ENCODE data around the gene DCLK1. TPM values are rescaled to one million over a fixed set of nuclear protein-coding genes. Genes with fewer than 3 reads are reported as not detected.

Gene DCLK1
- total RNA-seq, 5 donors from 2014 or later (not counting 1 experiment from before 2014, with no cell fraction given): 0.03 to 0.09 TPM; not detected in 3

DNA sequence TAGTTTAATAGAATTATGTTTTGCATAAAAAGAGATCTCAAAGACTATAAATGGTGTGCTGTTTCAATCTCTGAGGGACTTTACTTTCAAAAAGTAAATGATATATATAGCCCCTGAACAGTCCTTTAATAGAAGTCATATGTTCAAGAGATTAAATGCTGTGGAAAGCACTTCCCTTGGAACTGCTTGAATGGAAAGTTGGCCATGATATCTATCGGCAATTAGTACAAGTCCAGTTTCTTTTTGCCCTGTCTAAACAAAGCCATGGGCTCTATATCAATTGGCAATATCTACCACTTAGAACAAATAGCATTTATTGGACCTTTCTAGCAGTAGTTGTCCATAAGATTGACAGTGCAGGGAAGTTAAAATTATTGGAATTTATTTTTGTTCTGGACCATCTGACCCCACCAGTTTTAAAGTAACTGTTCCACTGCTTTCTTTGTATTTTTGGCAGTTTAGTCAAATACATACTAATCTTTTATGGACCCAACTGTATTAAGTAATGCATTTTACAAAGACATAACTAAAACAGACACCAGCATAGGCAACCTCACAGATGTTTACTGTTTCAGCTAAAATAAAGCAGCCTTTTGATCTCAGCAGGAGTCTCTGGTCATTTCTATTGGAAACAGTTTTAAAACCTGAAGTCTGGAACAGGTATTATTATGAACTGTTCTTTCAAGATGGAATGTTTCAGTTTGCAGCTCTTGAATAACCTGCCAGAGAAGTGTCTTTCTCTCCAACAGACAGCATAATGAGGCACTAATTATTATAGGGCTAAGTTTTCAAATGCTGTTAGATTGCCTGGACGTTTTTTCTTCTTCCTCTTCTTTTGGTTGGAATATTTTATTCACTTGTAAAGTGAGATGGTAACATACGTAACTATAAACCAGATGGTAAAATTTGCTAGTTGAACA lies 282.6 kb downstream of the DCLK1 start:
- Mint-ChIP-seq H3K9me3 (peaks cover 0 to 5% (median 4%) of the 10 kb centered on the region in 3 donors), H3K27me3 (peaks cover 0 to under 1% of the 10 kb centered on the region in 2 donors), H3K27ac (no peak overlapping the region), H3K36me3 (no peaks in the 10 kb centered on the region), H3K4me3 (no peak overlapping the region), H3K4me1 (no peaks in the 10 kb centered on the region)
- no peaks in the 10 kb centered on the region for H3K4me1 ChIP-seq (ENCODE audit: control insufficient read depth in 1 of 2, extremely low read depth in 1 of 2, insufficient read depth in 2 of 2, low read length in 2 of 2)
- no peak for ATAC-seq (replicated peaks in 1 of 4)
- no peaks in the 10 kb centered on the region for H3K36me3 ChIP-seq (ENCODE audit: control insufficient read depth in 2 of 2, extremely low read depth in 1 of 2, insufficient read depth in 1 of 2, low read length in 1 of 2)
- no peak for DNase-seq
- H3K27me3 ChIP-seq (replicated peaks in 1 of 2; ENCODE audit: control insufficient read depth in 2 of 2, extremely low read depth in 1 of 2, insufficient read depth in 2 of 2, low read length in 1 of 2): no peaks in the 10 kb centered on the region
- no peak overlapping the region for H3K4me3 ChIP-seq (ENCODE audit: control insufficient read depth in 1 of 2, extremely low read depth in 1 of 2, low read length in 1 of 2)
- POLR2A ChIA-PET: no interaction called here
- CTCF ChIA-PET: no interaction called here
- no peak overlapping the region for H3K27ac ChIP-seq (ENCODE audit: low read length)
- H3K9me3 ChIP-seq: no peaks in the 10 kb centered on the region
- no CpG with 5 or more reads among the region's 3 CpGs for WGBS (ENCODE audit: insufficient coverage)

- ChIA-PET CTCF (no interaction called here), POLR2A (no interaction called here)
- no peak overlapping the region for H3K27ac ChIP-seq (ENCODE audit: low read length)
- DNase-seq: no peak
- no peak overlapping the region for H3K4me3 Mint-ChIP-seq
- H3K4me3 ChIP-seq (ENCODE audit: control insufficient read depth in 1 of 2, extremely low read depth in 1 of 2, low read length in 1 of 2): no peak overlapping the region
- no peak for ATAC-seq (replicated peaks in 1 of 4)
- peaks cover 0 to 5% (median 4%) of the 10 kb centered on the region in 3 donors for H3K9me3 Mint-ChIP-seq
- H3K4me1 Mint-ChIP-seq: no peaks in the 10 kb centered on the region
- H3K27ac Mint-ChIP-seq: no peak overlapping the region
- no peaks in the 10 kb centered on the region for H3K36me3 Mint-ChIP-seq
- H3K27me3 Mint-ChIP-seq: no peaks in the 10 kb centered on the region
- H3K27me3 ChIP-seq (replicated peaks in 1 of 2; ENCODE audit: control insufficient read depth in 2 of 2, extremely low read depth in 1 of 2, insufficient read depth in 2 of 2, low read length in 1 of 2): no peaks in the 10 kb centered on the region
- no peaks in the 10 kb centered on the region for H3K9me3 ChIP-seq
- H3K4me1 ChIP-seq (ENCODE audit: control insufficient read depth in 1 of 2, extremely low read depth in 1 of 2, insufficient read depth in 2 of 2, low read length in 2 of 2): no peaks in the 10 kb centered on the region
- no peaks in the 10 kb centered on the region for H3K36me3 ChIP-seq (ENCODE audit: control insufficient read depth in 2 of 2, extremely low read depth in 1 of 2, insufficient read depth in 1 of 2, low read length in 1 of 2)
Measured at GRCh38 chr13:35843272-35843671, 287.9 kb downstream of the DCLK1 start.

- H3K9me3 ChIP-seq: no peaks in the 10 kb centered on the region
- H3K4me3 ChIP-seq (ENCODE audit: control insufficient read depth in 1 of 2, extremely low read depth in 1 of 2, low read length in 1 of 2): no peak overlapping the region
- no peak overlapping the region for H3K27ac ChIP-seq (ENCODE audit: low read length)
- peaks cover 0 to 5% (median 4%) of the 10 kb centered on the region in 3 donors for H3K9me3 Mint-ChIP-seq
- H3K4me1 ChIP-seq (ENCODE audit: control insufficient read depth in 1 of 2, extremely low read depth in 1 of 2, insufficient read depth in 2 of 2, low read length in 2 of 2): no peaks in the 10 kb centered on the region
- no peaks in the 10 kb centered on the region for H3K4me1 Mint-ChIP-seq
- ChIA-PET CTCF (no interaction called here), POLR2A (no interaction called here)
- 90% methylated on average over 2 of the region's 4 CpGs for WGBS (ENCODE audit: insufficient coverage)
- no peaks in the 10 kb centered on the region for H3K27me3 ChIP-seq (replicated peaks in 1 of 2; ENCODE audit: control insufficient read depth in 2 of 2, extremely low read depth in 1 of 2, insufficient read depth in 2 of 2, low read length in 1 of 2)
- DNase-seq: no peak
- no peak overlapping the region for H3K27ac Mint-ChIP-seq
- no peak overlapping the region for H3K4me3 Mint-ChIP-seq
- H3K36me3 Mint-ChIP-seq: no peaks in the 10 kb centered on the region
- H3K27me3 Mint-ChIP-seq: no peaks in the 10 kb centered on the region
- no peak for ATAC-seq (replicated peaks in 1 of 4)
- H3K36me3 ChIP-seq (ENCODE audit: control insufficient read depth in 2 of 2, extremely low read depth in 1 of 2, insufficient read depth in 1 of 2, low read length in 1 of 2): no peaks in the 10 kb centered on the region
Measured at GRCh38 chr13:35841060-35841521, 290.1 kb downstream of the DCLK1 start.

- ChIA-PET CTCF (no interaction called here), POLR2A (no interaction called here)
- Histone ChIP-seq H3K9me3 (no peaks in the 10 kb centered on the region), H3K27ac (ENCODE audit: low read length) (no peak overlapping the region), H3K27me3 (replicated peaks in 1 of 2; ENCODE audit: control insufficient read depth in 2 of 2, extremely low read depth in 1 of 2, insufficient read depth in 2 of 2, low read length in 1 of 2) (no peaks in the 10 kb centered on the region), H3K4me1 (ENCODE audit: control insufficient read depth in 1 of 2, extremely low read depth in 1 of 2, insufficient read depth in 2 of 2, low read length in 2 of 2) (no peaks in the 10 kb centered on the region), H3K4me3 (ENCODE audit: control insufficient read depth in 1 of 2, extremely low read depth in 1 of 2, low read length in 1 of 2) (no peak overlapping the region), H3K36me3 (ENCODE audit: control insufficient read depth in 2 of 2, extremely low read depth in 1 of 2, insufficient read depth in 1 of 2, low read length in 1 of 2) (no peaks in the 10 kb centered on the region)
- Mint-ChIP-seq H3K9me3 (peaks cover 0 to 5% (median 4%) of the 10 kb centered on the region in 3 donors), H3K27ac (no peak overlapping the region), H3K4me1 (no peaks in the 10 kb centered on the region), H3K27me3 (no peaks in the 10 kb centered on the region), H3K4me3 (no peak overlapping the region), H3K36me3 (no peaks in the 10 kb centered on the region)
- DNase-seq (no peak), ATAC-seq (replicated peaks in 1 of 4) (no peak)
- 93% methylated on average over 2 of the region's 5 CpGs for WGBS (ENCODE audit: insufficient coverage)
Measured at GRCh38 chr13:35839806-35840205, 291.4 kb downstream of the DCLK1 start.

- no CpG with 5 or more reads among the region's 1 CpG for WGBS (ENCODE audit: insufficient coverage)
- Mint-ChIP-seq H3K4me3 (no peak overlapping the region), H3K9me3 (peaks cover 0 to 5% (median 4%) of the 10 kb centered on the region in 3 donors), H3K36me3 (no peaks in the 10 kb centered on the region), H3K27ac (no peak overlapping the region), H3K27me3 (no peaks in the 10 kb centered on the region), H3K4me1 (no peaks in the 10 kb centered on the region)
- Histone ChIP-seq H3K27ac (ENCODE audit: low read length) (no peak overlapping the region), H3K36me3 (ENCODE audit: control insufficient read depth in 2 of 2, extremely low read depth in 1 of 2, insufficient read depth in 1 of 2, low read length in 1 of 2) (no peaks in the 10 kb centered on the region), H3K27me3 (replicated peaks in 1 of 2; ENCODE audit: control insufficient read depth in 2 of 2, extremely low read depth in 1 of 2, insufficient read depth in 2 of 2, low read length in 1 of 2) (no peaks in the 10 kb centered on the region), H3K4me3 (ENCODE audit: control insufficient read depth in 1 of 2, extremely low read depth in 1 of 2, low read length in 1 of 2) (no peak overlapping the region), H3K4me1 (ENCODE audit: control insufficient read depth in 1 of 2, extremely low read depth in 1 of 2, insufficient read depth in 2 of 2, low read length in 2 of 2) (no peaks in the 10 kb centered on the region), H3K9me3 (no peaks in the 10 kb centered on the region)
- DNase-seq (no peak), ATAC-seq (replicated peaks in 1 of 4) (no peak)
- ChIA-PET CTCF (no interaction called here), POLR2A (no interaction called here)
Measured at GRCh38 chr13:35838356-35838755, 292.8 kb downstream of the DCLK1 start.

DNA sequence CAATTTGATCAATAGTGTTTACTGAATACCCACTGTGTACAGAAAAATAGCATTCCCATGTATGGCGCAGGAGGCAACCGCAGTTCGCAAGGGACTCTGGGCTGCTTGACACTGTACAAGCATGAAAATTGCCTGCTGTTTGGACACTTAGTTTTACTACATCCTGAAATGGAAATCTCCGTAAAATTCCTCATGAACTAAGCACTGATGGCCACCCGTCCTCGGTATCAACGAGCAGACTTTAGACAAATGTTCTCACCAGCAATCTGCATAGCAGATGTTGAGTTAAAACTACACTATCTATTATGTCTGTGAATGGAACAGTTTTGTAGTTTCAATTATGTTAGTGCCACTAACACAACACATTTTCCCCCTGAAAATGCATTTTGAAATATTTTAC lies 294.7 kb downstream of the DCLK1 start:
- ChIA-PET POLR2A (no interaction called here), CTCF (no interaction called here)
- H3K9me3 ChIP-seq: no peaks in the 10 kb centered on the region
- H3K27me3 ChIP-seq (replicated peaks in 1 of 2; ENCODE audit: control insufficient read depth in 2 of 2, extremely low read depth in 1 of 2, insufficient read depth in 2 of 2, low read length in 1 of 2): no peaks in the 10 kb centered on the region
- peaks cover 0 to 5% (median 4%) of the 10 kb centered on the region in 3 donors for H3K9me3 Mint-ChIP-seq
- H3K36me3 ChIP-seq (ENCODE audit: control insufficient read depth in 2 of 2, extremely low read depth in 1 of 2, insufficient read depth in 1 of 2, low read length in 1 of 2): no peaks in the 10 kb centered on the region
- no peak overlapping the region for H3K4me3 Mint-ChIP-seq
- no peak overlapping the region for H3K27ac ChIP-seq (ENCODE audit: low read length)
- H3K27me3 Mint-ChIP-seq: no peaks in the 10 kb centered on the region
- WGBS (ENCODE audit: insufficient coverage): 96% methylated on average over 3 of the region's 7 CpGs
- H3K4me3 ChIP-seq (ENCODE audit: control insufficient read depth in 1 of 2, extremely low read depth in 1 of 2, low read length in 1 of 2): no peak overlapping the region
- ATAC-seq (replicated peaks in 1 of 4) (no peak), DNase-seq (no peak)
- no peaks in the 10 kb centered on the region for H3K4me1 ChIP-seq (ENCODE audit: control insufficient read depth in 1 of 2, extremely low read depth in 1 of 2, insufficient read depth in 2 of 2, low read length in 2 of 2)
- H3K36me3 Mint-ChIP-seq: no peaks in the 10 kb centered on the region
- no peak overlapping the region for H3K27ac Mint-ChIP-seq
- no peaks in the 10 kb centered on the region for H3K4me1 Mint-ChIP-seq
